Measurements from ENCODE around the gene SSBP1. TPM values are rescaled to one million over a fixed set of nuclear protein-coding genes. Genes with fewer than 3 reads are reported as not detected.

SSBP1 gene
- polyA plus RNA-seq, 3 donors = 66.9 to 197 (median 184) TPM

DNA sequence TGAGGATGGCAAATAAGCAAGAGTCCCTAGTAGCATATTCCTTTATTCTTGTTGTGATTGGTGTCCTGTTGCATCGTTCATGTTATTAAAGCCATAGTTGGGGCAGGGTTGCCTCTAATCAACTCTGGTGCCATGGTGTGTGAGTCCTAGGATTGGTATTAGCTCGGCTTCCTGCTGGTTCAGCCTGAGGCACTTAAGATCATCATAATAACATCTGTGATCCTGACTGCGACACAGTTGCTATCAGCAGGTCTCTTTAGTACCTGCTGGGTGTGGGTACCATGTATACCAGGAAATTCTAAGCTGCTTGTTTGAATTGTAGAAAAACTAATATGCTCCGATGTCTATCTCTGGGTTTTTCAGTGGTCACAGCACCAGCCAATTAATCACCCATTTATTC, 28.4 kb upstream of the SSBP1 start:
- Histone ChIP-seq H3K9ac (ENCODE audit: insufficient read depth, low read length, poor library complexity, severe bottlenecking) (no peak overlapping the region), H3K4me1 (ENCODE audit: control insufficient read depth in 1 of 2, insufficient read depth in 2 of 2, low read length in 2 of 2) (no peaks in the 10 kb centered on the region), H4K20me1 (ENCODE audit: insufficient read depth, low read length) (no peaks in the 10 kb centered on the region), H3K79me2 (ENCODE audit: insufficient read depth, low read length) (no peaks in the 10 kb centered on the region), H3K36me3 (replicated peaks in 1 of 2; ENCODE audit: control insufficient read depth in 1 of 2, insufficient read depth in 2 of 2, low read length in 2 of 2) (no peaks in the 10 kb centered on the region), H3K27ac (ENCODE audit: low read depth in 1 of 2, low read length in 2 of 2) (no peak overlapping the region), H3K27me3 (ENCODE audit: control insufficient read depth in 2 of 2, insufficient read depth in 2 of 2, low read length in 2 of 2) (no peaks in the 10 kb centered on the region), H3K9me3 (replicated peaks in 1 of 2; ENCODE audit: control insufficient read depth in 1 of 2, insufficient read depth in 1 of 2, low read length in 2 of 2) (no peaks in the 10 kb centered on the region), H2AFZ (ENCODE audit: insufficient read depth, low read depth, low read length, poor library complexity, severe bottlenecking) (no peak overlapping the region), H3K4me2 (replicated peaks; ENCODE audit: extremely low read depth, low read length, poor library complexity, severe bottlenecking) (no peak overlapping the region), H3K4me3 (replicated peaks in 1 of 3; ENCODE audit: low read depth in 2 of 3, low read length in 3 of 3) (no peak overlapping the region)
- DNase-seq = no peak
- Mint-ChIP-seq H3K9me3 (no peaks in the 10 kb centered on the region), H3K27ac (no peak overlapping the region), H3K36me3 (no peaks in the 10 kb centered on the region), H3K4me1 (no peaks in the 10 kb centered on the region), H3K27me3 (ENCODE audit: low read depth in 3 of 3) (peaks cover 0 to 2% (median 1%) of the 10 kb centered on the region in 3 donors), H3K4me3 (no peak overlapping the region)
- intact Hi-C loops (cut with micrococcal nuclease) = loop anchor here in 1 of 2 donors (10.0 kb wide), 1 partner anchor 55 kb away; no protein-coding TSS in a partner anchor
- TF ChIP-seq, protein P1, sequence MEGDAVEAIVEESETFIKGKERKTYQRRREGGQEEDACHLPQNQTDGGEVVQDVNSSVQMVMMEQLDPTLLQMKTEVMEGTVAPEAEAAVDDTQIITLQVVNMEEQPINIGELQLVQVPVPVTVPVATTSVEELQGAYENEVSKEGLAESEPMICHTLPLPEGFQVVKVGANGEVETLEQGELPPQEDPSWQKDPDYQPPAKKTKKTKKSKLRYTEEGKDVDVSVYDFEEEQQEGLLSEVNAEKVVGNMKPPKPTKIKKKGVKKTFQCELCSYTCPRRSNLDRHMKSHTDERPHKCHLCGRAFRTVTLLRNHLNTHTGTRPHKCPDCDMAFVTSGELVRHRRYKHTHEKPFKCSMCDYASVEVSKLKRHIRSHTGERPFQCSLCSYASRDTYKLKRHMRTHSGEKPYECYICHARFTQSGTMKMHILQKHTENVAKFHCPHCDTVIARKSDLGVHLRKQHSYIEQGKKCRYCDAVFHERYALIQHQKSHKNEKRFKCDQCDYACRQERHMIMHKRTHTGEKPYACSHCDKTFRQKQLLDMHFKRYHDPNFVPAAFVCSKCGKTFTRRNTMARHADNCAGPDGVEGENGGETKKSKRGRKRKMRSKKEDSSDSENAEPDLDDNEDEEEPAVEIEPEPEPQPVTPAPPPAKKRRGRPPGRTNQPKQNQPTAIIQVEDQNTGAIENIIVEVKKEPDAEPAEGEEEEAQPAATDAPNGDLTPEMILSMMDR (IDR thresholded peaks at IDR 0.05) = no peak
- WGBS (ENCODE audit: insufficient coverage) = 100% methylated on average over 1 of the region's 4 CpGs

DNA sequence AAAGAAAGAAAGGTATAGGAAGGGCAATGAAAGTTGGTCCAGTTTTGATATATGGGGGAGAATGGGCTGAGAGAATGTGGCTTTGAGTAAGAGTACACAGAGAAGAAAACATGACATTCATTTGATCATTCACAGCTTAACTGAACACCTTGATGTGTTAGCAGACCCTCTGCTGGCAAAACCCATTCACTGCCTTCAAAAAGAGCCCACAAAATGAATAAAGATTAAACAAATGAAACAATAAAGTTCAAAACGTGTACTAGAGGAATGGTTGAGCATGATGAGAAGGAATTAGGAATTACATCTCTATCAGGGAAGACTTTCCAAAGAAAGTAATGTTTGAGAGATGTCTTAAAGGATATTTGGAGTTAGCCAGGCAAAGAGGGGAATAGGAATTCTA, 27.9 kb upstream of the SSBP1 start:
- TF ChIP-seq, protein P1 (IDR thresholded peaks at IDR 0.05) = no peak
- no peak overlapping the region for H3K4me3 Mint-ChIP-seq
- Histone ChIP-seq H3K4me1 (ENCODE audit: control insufficient read depth in 1 of 2, insufficient read depth in 2 of 2, low read length in 2 of 2) (no peaks in the 10 kb centered on the region), H3K9ac (ENCODE audit: insufficient read depth, low read length, poor library complexity, severe bottlenecking) (no peak overlapping the region), H3K27ac (ENCODE audit: low read depth in 1 of 2, low read length in 2 of 2) (no peak overlapping the region), H3K9me3 (replicated peaks in 1 of 2; ENCODE audit: control insufficient read depth in 1 of 2, insufficient read depth in 1 of 2, low read length in 2 of 2) (no peaks in the 10 kb centered on the region), H3K4me2 (replicated peaks; ENCODE audit: extremely low read depth, low read length, poor library complexity, severe bottlenecking) (no peak overlapping the region), H3K27me3 (ENCODE audit: control insufficient read depth in 2 of 2, insufficient read depth in 2 of 2, low read length in 2 of 2) (no peaks in the 10 kb centered on the region), H3K4me3 (replicated peaks in 1 of 3; ENCODE audit: low read depth in 2 of 3, low read length in 3 of 3) (no peak overlapping the region), H3K36me3 (replicated peaks in 1 of 2; ENCODE audit: control insufficient read depth in 1 of 2, insufficient read depth in 2 of 2, low read length in 2 of 2) (no peaks in the 10 kb centered on the region), H4K20me1 (ENCODE audit: insufficient read depth, low read length) (no peaks in the 10 kb centered on the region), H2AFZ (ENCODE audit: insufficient read depth, low read depth, low read length, poor library complexity, severe bottlenecking) (no peak overlapping the region), H3K79me2 (ENCODE audit: insufficient read depth, low read length) (no peaks in the 10 kb centered on the region)
- H3K27ac Mint-ChIP-seq = no peak overlapping the region
- no peaks in the 10 kb centered on the region for H3K4me1 Mint-ChIP-seq
- H3K36me3 Mint-ChIP-seq = no peaks in the 10 kb centered on the region
- 40% methylated on average over 1 of the region's 1 CpG for WGBS (ENCODE audit: insufficient coverage)
- intact Hi-C loops (cut with micrococcal nuclease) = no loop called here
- DNase-seq = no peak
- H3K27me3 Mint-ChIP-seq (ENCODE audit: low read depth in 3 of 3) = peaks cover 0 to 2% (median 1%) of the 10 kb centered on the region in 3 donors
- no peaks in the 10 kb centered on the region for H3K9me3 Mint-ChIP-seq

Data from CD14-positive monocyte (primary cell).